Adrenal gland (tissue), 5 donors: ENCODE data around the gene ITGB1BP1.

Experiments used
- POLR2A ChIP-seq, 2 donors: fragments of 450-650 bp; IDR thresholded peaks; one replicate each; pipeline ENCODE4 v1.6.1; 2017; ENCODE audit warnings: antibody characterized with exemption in 2 of 2, mild to moderate bottlenecking in 2 of 2, moderate library complexity in 1 of 2
- TF ChIP-seq, protein P1 (sequence below), 6 experiments: fragments of 450-650 bp in 4 of 6; fragments of 200-600 bp in 2 of 6; sonication (generic) in 1 of 6; IDR thresholded peaks; 1 replicate in 5 of 6; 2 replicates in 1 of 6; pipeline versions ENCODE4 v1.5.1 to v1.8.0; 2016 to 2021; ENCODE audit warnings: antibody characterized with exemption in 6 of 6, mild to moderate bottlenecking in 2 of 6, moderate library complexity in 1 of 6
- donor health status: DM: no; HTN: no; CAD: no.

GRCh38 chr2:9379391-9379755 is 44.0 kb downstream of the ITGB1BP1 start:
- TF ChIP-seq, protein P1, sequence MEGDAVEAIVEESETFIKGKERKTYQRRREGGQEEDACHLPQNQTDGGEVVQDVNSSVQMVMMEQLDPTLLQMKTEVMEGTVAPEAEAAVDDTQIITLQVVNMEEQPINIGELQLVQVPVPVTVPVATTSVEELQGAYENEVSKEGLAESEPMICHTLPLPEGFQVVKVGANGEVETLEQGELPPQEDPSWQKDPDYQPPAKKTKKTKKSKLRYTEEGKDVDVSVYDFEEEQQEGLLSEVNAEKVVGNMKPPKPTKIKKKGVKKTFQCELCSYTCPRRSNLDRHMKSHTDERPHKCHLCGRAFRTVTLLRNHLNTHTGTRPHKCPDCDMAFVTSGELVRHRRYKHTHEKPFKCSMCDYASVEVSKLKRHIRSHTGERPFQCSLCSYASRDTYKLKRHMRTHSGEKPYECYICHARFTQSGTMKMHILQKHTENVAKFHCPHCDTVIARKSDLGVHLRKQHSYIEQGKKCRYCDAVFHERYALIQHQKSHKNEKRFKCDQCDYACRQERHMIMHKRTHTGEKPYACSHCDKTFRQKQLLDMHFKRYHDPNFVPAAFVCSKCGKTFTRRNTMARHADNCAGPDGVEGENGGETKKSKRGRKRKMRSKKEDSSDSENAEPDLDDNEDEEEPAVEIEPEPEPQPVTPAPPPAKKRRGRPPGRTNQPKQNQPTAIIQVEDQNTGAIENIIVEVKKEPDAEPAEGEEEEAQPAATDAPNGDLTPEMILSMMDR (IDR thresholded peaks at IDR 0.05): no peak
- no peak for TF ChIP-seq POLR2A (IDR thresholded peaks at IDR 0.05)
